Stomach (tissue), 4 donors: ENCODE measurements around the gene DCBLD2.

Source experiments
- EP300 ChIP-seq: sonication (generic); formaldehyde crosslinking; IDR thresholded peaks from one replicate; pipeline ENCODE4 v1.6.1; 2017; ENCODE audit warnings: antibody characterized with exemption
- POLR2A ChIP-seq, 4 donors: fragments of 450-650 bp; IDR thresholded peaks; one replicate each; pipeline ENCODE4 v1.6.1; 2016; ENCODE audit warnings: antibody characterized with exemption in 4 of 4, control low read depth in 2 of 4, mild to moderate bottlenecking in 1 of 4, moderate library complexity in 1 of 4
- POLR2AphosphoS5 ChIP-seq, 3 donors: sonication (generic); formaldehyde crosslinking; IDR thresholded peaks; one replicate each; pipeline ENCODE4 v1.6.1; 2016; ENCODE audit warnings: antibody characterized with exemption in 3 of 3
- TF ChIP-seq, protein P1 (sequence below), 7 experiments: fragments of 450-650 bp in 4 of 7; fragments of 200-600 bp in 3 of 7; sonication (generic) in 3 of 7; IDR thresholded peaks; one replicate each; pipeline ENCODE4 v1.5.1; 2016 to 2019; ENCODE audit warnings: antibody characterized with exemption in 7 of 7, control low read depth in 2 of 7, mild to moderate bottlenecking in 1 of 7

DNA sequence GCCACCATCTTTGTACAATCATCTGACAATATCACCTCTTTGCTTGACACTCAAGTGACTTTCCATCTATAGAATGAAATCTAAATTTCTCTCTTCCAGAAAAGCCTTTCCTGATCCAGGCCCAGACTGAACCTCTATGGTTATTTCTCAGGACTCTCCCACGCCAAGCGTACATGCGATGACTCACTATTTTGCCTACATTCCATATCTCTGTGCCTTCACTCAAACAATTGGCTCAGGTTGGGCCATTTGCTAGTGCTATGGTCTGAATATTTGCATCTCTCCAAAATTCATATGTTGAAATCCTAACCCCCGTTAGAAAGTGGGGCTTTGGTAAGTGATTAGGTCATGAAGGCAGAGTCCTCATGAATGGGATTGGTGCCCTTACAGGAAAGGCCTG is 94.5 kb downstream of the DCBLD2 start:
- TF ChIP-seq, protein P1, sequence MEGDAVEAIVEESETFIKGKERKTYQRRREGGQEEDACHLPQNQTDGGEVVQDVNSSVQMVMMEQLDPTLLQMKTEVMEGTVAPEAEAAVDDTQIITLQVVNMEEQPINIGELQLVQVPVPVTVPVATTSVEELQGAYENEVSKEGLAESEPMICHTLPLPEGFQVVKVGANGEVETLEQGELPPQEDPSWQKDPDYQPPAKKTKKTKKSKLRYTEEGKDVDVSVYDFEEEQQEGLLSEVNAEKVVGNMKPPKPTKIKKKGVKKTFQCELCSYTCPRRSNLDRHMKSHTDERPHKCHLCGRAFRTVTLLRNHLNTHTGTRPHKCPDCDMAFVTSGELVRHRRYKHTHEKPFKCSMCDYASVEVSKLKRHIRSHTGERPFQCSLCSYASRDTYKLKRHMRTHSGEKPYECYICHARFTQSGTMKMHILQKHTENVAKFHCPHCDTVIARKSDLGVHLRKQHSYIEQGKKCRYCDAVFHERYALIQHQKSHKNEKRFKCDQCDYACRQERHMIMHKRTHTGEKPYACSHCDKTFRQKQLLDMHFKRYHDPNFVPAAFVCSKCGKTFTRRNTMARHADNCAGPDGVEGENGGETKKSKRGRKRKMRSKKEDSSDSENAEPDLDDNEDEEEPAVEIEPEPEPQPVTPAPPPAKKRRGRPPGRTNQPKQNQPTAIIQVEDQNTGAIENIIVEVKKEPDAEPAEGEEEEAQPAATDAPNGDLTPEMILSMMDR (IDR thresholded peaks at IDR 0.05), result no peak
- TF ChIP-seq POLR2AphosphoS5 (IDR thresholded peaks at IDR 0.05), result no peak
- TF ChIP-seq POLR2A (IDR thresholded peaks at IDR 0.05), result no peak
- TF ChIP-seq EP300, result no peak
